OCI-LY3 (cell line): ENCODE measurements around the gene DENND5A.

ENCODE experiments used
- EZH2phosphoT487 ChIP-seq: fragments of 200-600 bp; shearing (Covaris generic); IDR thresholded peaks from 2 replicates; pipeline ENCODE4 v1.6.1; 2018; ENCODE audit warnings: antibody characterized with exemption, mixed run types, low read depth
- TF ChIP-seq, protein P1 (sequence below): fragments of 200-600, 300-600 bp; sonication (generic); IDR thresholded peaks from 2 replicates; pipeline ENCODE4 v1.5.1; 2014; ENCODE audit warnings: antibody characterized with exemption, low read length, low read depth

DNA sequence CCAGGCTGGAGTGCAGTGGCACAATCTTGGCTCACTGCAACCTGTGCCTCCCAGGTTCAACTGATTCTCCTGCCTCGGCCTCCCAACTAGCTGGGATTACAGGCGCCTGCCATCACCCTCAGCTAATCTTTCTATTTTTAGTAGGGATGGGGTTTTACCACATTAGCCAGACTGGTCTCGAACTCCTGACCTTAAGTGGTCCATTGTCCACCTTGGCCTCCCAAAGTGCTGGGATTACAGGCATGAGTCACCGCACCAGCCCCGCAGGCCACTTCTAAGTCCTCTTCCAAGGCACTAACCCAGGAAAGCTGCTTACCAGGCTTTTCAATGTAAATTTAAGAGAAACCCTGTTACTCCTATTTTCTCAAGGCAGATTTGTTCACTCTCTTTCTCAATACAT lies 50.4 kb downstream of the DENND5A start:
- TF ChIP-seq EZH2phosphoT487 = no peak
- TF ChIP-seq, protein P1, sequence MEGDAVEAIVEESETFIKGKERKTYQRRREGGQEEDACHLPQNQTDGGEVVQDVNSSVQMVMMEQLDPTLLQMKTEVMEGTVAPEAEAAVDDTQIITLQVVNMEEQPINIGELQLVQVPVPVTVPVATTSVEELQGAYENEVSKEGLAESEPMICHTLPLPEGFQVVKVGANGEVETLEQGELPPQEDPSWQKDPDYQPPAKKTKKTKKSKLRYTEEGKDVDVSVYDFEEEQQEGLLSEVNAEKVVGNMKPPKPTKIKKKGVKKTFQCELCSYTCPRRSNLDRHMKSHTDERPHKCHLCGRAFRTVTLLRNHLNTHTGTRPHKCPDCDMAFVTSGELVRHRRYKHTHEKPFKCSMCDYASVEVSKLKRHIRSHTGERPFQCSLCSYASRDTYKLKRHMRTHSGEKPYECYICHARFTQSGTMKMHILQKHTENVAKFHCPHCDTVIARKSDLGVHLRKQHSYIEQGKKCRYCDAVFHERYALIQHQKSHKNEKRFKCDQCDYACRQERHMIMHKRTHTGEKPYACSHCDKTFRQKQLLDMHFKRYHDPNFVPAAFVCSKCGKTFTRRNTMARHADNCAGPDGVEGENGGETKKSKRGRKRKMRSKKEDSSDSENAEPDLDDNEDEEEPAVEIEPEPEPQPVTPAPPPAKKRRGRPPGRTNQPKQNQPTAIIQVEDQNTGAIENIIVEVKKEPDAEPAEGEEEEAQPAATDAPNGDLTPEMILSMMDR = no peak
